GM21717 (cell line): Measurements from ENCODE around the gene PHLPP1.
"Not testable (repeated sequence)": the region's sequence is repeated elsewhere in the genome, so short reads cannot be mapped to it uniquely, and the experiment has no call there.

ENCODE experiments used
- ATAC-seq: cut with Tn5 transposase; IDR thresholded peaks from one replicate; pipeline ENCODE4 v1.9.1; 2021; ENCODE audit warnings: mild to moderate bottlenecking, moderate library complexity; ENCODE audit not compliant: unreplicated experiment

The PHLPP1 gene

GRCh38 chr18:62715436-62715758 lies at the start of gene PHLPP1:
Gene PHLPP1, plus strand, starts transcription at chr18:62715541. Its CDS starts 143 bp downstream, at chr18:62715684.
- peak; percentile 22 for ATAC-seq

- no peak for ATAC-seq
Measured at GRCh38 chr18:62669225-62669624, 46.1 kb upstream of the PHLPP1 start.

GRCh38 chr18:62670573-62670972 lies 44.8 kb upstream of the PHLPP1 start:
- no peak for ATAC-seq

- no peak for ATAC-seq
Measured at GRCh38 chr18:62672600-62672999, 42.7 kb upstream of the PHLPP1 start.

GRCh38 chr18:62678847-62679485 lies 36.4 kb upstream of the PHLPP1 start:
- no peak for ATAC-seq

GRCh38 chr18:62682371-62682770 lies 33.0 kb upstream of the PHLPP1 start:
- ATAC-seq, result no peak

GRCh38 chr18:62683935-62684334 lies 31.4 kb upstream of the PHLPP1 start:
- ATAC-seq, result no peak

GRCh38 chr18:62688743-62689317 lies 26.5 kb upstream of the PHLPP1 start:
- ATAC-seq, result no peak

GRCh38 chr18:62690236-62690815 lies 25.0 kb upstream of the PHLPP1 start:
- ATAC-seq, result no peak

GRCh38 chr18:62693659-62694058 lies 21.7 kb upstream of the PHLPP1 start:
- ATAC-seq, result no peak

GRCh38 chr18:62697636-62698035 lies 17.7 kb upstream of the PHLPP1 start:
- no peak for ATAC-seq

GRCh38 chr18:62702259-62702658 lies 13.1 kb upstream of the PHLPP1 start:
- no peak for ATAC-seq

- ATAC-seq, result not testable (repeated sequence)
Measured at GRCh38 chr18:62706879-62707278, 8.5 kb upstream of the PHLPP1 start.

- not testable (repeated sequence) for ATAC-seq
Measured at GRCh38 chr18:62709908-62710307, 5.4 kb upstream of the PHLPP1 start.

GRCh38 chr18:62710417-62710816 lies 4.9 kb upstream of the PHLPP1 start:
- no peak for ATAC-seq

- no peak for ATAC-seq
Measured at GRCh38 chr18:62711781-62712180, 3.6 kb upstream of the PHLPP1 start.

- no peak for ATAC-seq
Measured at GRCh38 chr18:62713651-62714247, 1.6 kb upstream of the PHLPP1 start.

- peak; percentile 80 for ATAC-seq
Measured at GRCh38 chr18:62714671-62715435, 488 bp upstream of the PHLPP1 start.

GRCh38 chr18:62715759-62716615 lies 646 bp downstream of the PHLPP1 start:
- peak; percentile 28 for ATAC-seq

- ATAC-seq, result peak; percentile 26
Measured at GRCh38 chr18:62716619-62717168, 1.4 kb downstream of the PHLPP1 start.
